Endothelial cell (in vitro differentiated cells): ENCODE results near the gene NOLC1. TPM values are rescaled to one million over a fixed set of nuclear protein-coding genes. Genes with fewer than 3 reads are reported as not detected.

ENCODE experiments used
- DNase-seq: peaks from one replicate; pipeline ENCODE4 v3.0.0; 2021; ENCODE audit warnings: low spot score
- H3K27ac Mint-ChIP-seq: one replicate; pipeline ENCODE4 v1.8.0; 2021; ENCODE audit warnings: mixed read lengths, inconsistent platforms; ENCODE audit not compliant: unreplicated experiment
- H3K27me3 Mint-ChIP-seq: one replicate; pipeline ENCODE4 v1.8.0; 2021; ENCODE audit warnings: mild to moderate bottlenecking, moderate library complexity, mixed read lengths, inconsistent platforms; ENCODE audit not compliant: unreplicated experiment
- H3K36me3 Mint-ChIP-seq: one replicate; pipeline ENCODE4 v1.8.0; 2021; ENCODE audit warnings: mild to moderate bottlenecking, low read depth, mixed read lengths, inconsistent platforms; ENCODE audit not compliant: unreplicated experiment
- H3K4me1 Mint-ChIP-seq: one replicate; pipeline ENCODE4 v1.8.0; 2021; ENCODE audit warnings: mild to moderate bottlenecking, mixed read lengths, inconsistent platforms; ENCODE audit not compliant: unreplicated experiment
- H3K4me3 Mint-ChIP-seq: one replicate; pipeline ENCODE4 v1.8.0; 2021; ENCODE audit warnings: mild to moderate bottlenecking, mixed read lengths, inconsistent platforms; ENCODE audit not compliant: unreplicated experiment
- H3K9me3 Mint-ChIP-seq: one replicate; pipeline ENCODE4 v1.8.0; 2021; ENCODE audit warnings: mixed read lengths, inconsistent platforms; ENCODE audit not compliant: unreplicated experiment
- total RNA-seq: library from RNA; stranded (reverse); fragmentation: NEBNext Ultra II Directional; extraction: Animal tissue kit (Norgen Biotek cat#: 25700); gene quantifications from one replicate; pipeline ENCODE4 v1.2.1, GENCODE V29; 2021; ENCODE audit not compliant: unreplicated experiment
- TF ChIP-seq, protein P1 (sequence below): fragments of 200-600 bp; sonication (generic); IDR thresholded peaks from one replicate; pipeline ENCODE4 v1.5.0; 2021; ENCODE audit warnings: antibody characterized with exemption; ENCODE audit not compliant: unreplicated experiment

Gene NOLC1
- total RNA-seq, 1 donor from 2014 or later, result 43.2 TPM

DNA sequence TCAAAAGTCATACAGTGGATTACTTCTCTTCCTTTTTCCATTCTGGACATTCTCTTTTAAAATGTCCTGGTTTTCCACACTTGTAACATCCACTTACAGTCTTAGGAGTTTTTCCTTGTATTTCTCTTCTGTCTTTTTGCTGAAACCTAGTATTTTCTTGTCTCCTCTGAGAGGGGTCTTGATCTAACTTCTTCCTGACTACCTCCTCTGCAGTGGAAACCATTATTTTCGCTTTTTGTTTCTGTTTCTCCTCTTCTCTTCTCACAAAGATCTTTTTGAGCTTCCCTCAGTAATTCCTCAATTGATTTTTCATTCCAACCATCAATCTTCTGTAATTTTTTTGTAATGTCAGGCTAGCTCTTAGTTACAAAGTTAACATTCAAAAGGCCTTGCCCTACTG lies 50.2 kb downstream of the NOLC1 start:
- Mint-ChIP-seq H3K36me3 (peaks cover 18% of the 10 kb centered on the region), H3K4me3 (no peak overlapping the region), H3K4me1 (no peaks in the 10 kb centered on the region), H3K9me3 (peaks cover 4% of the 10 kb centered on the region), H3K27me3 (peaks cover 7% of the 10 kb centered on the region), H3K27ac (no peak overlapping the region)
- DNase-seq, result no peak
- TF ChIP-seq, protein P1, sequence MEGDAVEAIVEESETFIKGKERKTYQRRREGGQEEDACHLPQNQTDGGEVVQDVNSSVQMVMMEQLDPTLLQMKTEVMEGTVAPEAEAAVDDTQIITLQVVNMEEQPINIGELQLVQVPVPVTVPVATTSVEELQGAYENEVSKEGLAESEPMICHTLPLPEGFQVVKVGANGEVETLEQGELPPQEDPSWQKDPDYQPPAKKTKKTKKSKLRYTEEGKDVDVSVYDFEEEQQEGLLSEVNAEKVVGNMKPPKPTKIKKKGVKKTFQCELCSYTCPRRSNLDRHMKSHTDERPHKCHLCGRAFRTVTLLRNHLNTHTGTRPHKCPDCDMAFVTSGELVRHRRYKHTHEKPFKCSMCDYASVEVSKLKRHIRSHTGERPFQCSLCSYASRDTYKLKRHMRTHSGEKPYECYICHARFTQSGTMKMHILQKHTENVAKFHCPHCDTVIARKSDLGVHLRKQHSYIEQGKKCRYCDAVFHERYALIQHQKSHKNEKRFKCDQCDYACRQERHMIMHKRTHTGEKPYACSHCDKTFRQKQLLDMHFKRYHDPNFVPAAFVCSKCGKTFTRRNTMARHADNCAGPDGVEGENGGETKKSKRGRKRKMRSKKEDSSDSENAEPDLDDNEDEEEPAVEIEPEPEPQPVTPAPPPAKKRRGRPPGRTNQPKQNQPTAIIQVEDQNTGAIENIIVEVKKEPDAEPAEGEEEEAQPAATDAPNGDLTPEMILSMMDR, result no peak

DNA sequence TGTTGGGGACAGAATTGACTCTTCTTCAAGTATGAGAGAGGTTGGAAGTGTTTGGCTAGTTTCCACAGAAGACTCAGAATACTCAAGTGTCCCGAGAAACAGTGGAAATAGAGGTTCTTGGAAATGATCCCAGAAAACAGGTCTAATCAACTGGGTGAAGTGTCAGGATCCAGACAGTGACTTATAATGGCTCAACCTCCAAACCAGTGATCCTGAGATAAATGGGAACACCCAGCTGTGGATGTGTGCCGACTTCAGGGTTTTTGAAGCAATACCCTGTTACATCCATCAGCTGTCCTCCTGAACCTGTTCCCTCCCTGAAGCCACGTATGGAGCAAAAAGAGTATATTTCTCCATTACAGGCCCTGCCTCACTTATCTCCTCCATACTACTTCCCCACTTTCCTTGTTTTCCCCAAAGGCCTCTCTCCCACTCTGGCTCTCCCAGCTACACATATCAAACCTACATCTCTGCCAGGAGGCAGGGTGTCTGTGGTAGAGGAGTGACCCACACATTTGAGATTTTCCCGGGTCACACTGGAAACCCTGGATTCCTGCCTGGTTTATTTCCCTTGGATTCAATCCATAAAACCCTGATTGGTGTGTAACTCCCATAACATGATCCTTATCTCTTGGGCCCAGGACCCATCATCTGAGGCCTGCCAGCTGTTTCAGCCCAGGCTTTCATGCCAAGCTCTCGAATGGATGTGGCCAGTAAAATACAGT lies 56.3 kb downstream of the NOLC1 start:
- H3K27me3 Mint-ChIP-seq, result peaks cover 9% of the 10 kb centered on the region
- H3K4me1 Mint-ChIP-seq, result no peaks in the 10 kb centered on the region
- no peak overlapping the region for H3K4me3 Mint-ChIP-seq
- H3K27ac Mint-ChIP-seq, result no peak overlapping the region
- DNase-seq, result no peak
- H3K36me3 Mint-ChIP-seq, result peaks cover 5% of the 10 kb centered on the region
- TF ChIP-seq, protein P1, result no peak
- H3K9me3 Mint-ChIP-seq, result no peaks in the 10 kb centered on the region

DNA sequence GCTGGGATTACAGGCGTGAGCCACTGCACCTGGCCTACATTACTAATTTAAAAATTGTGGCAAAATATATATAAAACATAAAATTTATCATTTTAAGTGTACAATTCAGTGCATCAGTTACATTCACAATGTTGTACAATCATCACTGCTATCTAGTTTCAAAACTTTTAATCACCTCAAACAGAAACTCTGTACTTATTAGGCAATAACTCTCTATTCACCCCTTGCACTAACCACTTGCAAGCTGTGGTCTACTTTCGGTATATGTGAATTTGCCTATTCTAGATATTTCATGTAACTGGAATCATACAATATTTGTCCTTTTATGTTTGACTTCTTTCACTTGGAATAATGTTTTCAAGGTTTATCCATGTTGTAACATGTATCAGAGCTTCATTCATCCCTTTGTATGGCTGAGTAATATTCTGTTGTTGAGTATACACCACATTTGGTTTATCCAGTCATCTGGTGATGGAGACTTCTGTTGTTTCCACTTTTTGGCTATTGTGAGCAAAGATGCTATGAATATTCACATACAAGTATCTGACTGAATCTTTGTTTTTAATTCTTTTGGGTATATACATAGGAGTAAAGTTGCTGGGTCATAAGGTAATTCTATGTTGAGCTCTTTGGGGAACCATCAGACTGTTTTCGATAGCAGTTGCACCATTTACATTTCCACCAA lies 59.6 kb downstream of the NOLC1 start:
- peaks cover 4% of the 10 kb centered on the region for H3K27me3 Mint-ChIP-seq
- H3K27ac Mint-ChIP-seq, result no peak overlapping the region
- H3K9me3 Mint-ChIP-seq, result no peaks in the 10 kb centered on the region
- no peaks in the 10 kb centered on the region for H3K36me3 Mint-ChIP-seq
- no peaks in the 10 kb centered on the region for H3K4me1 Mint-ChIP-seq
- TF ChIP-seq, protein P1, result no peak
- no peak for DNase-seq
- no peak overlapping the region for H3K4me3 Mint-ChIP-seq

Other genes starting within 250 kb of the NOLC1 start
- gene ARMH3, start 96.2 kb upstream of the NOLC1 start, total RNA-seq, result 20.5 TPM
- 25.1 TPM for gene HPS6, start 87.0 kb upstream of the NOLC1 start, total RNA-seq
- gene LDB1, start 32.0 kb upstream of the NOLC1 start, total RNA-seq, result 160 TPM
- 29.9 TPM for gene PPRC1, start 19.3 kb upstream of the NOLC1 start, total RNA-seq
- gene ELOVL3, start 73.9 kb downstream of the NOLC1 start, total RNA-seq, result not detected
- not detected for gene PITX3, start 89.1 kb downstream of the NOLC1 start, total RNA-seq
- gene GBF1, start 93.1 kb downstream of the NOLC1 start, total RNA-seq, result 45.1 TPM
- 14.2 TPM for gene NFKB2, start 243.3 kb downstream of the NOLC1 start, total RNA-seq